K562 (cell line): ENCODE data around the gene RNU5D-1. TPM values are rescaled to one million over a fixed set of nuclear protein-coding genes. Genes with fewer than 3 reads are reported as not detected.
A peak's percentile ranks its signal among the peaks of the same experiment; 100 is the strongest.

ENCODE experiments used
- AFF1 ChIP-seq, 2 experiments: fragments of 450-650 bp; IDR thresholded peaks; 2 replicates each; pipeline ENCODE4 v1.6.1; 2018; ENCODE audit warnings: mild to moderate bottlenecking in 2 of 2, low read depth in 1 of 2; ENCODE audit not compliant: partially characterized antibody in 2 of 2
- ARNT ChIP-seq, 2 experiments: fragments of 450-650 bp; IDR thresholded peaks; 2 replicates each; pipeline ENCODE4 v1.6.1; 2016; ENCODE audit warnings: mild to moderate bottlenecking in 1 of 2
- BMI1 ChIP-seq: fragments of 150-350 bp; IDR thresholded peaks from 2 replicates; pipeline ENCODE4 v1.6.1; 2014; ENCODE audit warnings: low read length
- DMBX1 ChIP-seq: fragments of 250-450 bp; sonication (Bioruptor Pico); IDR thresholded peaks from 2 replicates; pipeline ENCODE4 v1.8.0; 2022; ENCODE audit warnings: inconsistent platforms, mild to moderate bottlenecking, moderate library complexity, borderline replicate concordance
- E2F8 ChIP-seq: fragments of 450-650 bp; IDR thresholded peaks from 2 replicates; pipeline ENCODE4 v1.7.1; 2018; ENCODE audit warnings: mild to moderate bottlenecking, low read depth; ENCODE audit not compliant: partially characterized antibody
- GATA2 ChIP-seq: sonication (generic); formaldehyde crosslinking; IDR thresholded peaks from 2 replicates; pipeline ENCODE4 v1.4.0; 2020; ENCODE audit warnings: mild to moderate bottlenecking, missing genetic modification reagents
- NCOA6 ChIP-seq: fragments of 450-650 bp; IDR thresholded peaks from 2 replicates; pipeline ENCODE4 v1.6.1; 2017; ENCODE audit warnings: mild to moderate bottlenecking
- NFRKB ChIP-seq: fragments of 450-650 bp; IDR thresholded peaks from 2 replicates; pipeline ENCODE4 v1.6.1; 2016; ENCODE audit warnings: low read depth
- NR2C2 ChIP-seq, 2 experiments: fragments of 200-800 bp in 1 of 2; sonication (Bioruptor generic) in 1 of 2; sonication (generic) in 1 of 2; formaldehyde crosslinking in 1 of 2; IDR thresholded peaks; 2 replicates each; pipeline versions ENCODE4 v1.6.1 to v1.8.0; 2016 to 2022; ENCODE audit warnings: mild to moderate bottlenecking in 1 of 2, missing compliant biosample characterization in 1 of 2, missing genetic modification characterization in 1 of 2, missing genetic modification reagents in 1 of 2
- STAT6 ChIP-seq: sonication (generic); formaldehyde crosslinking; IDR thresholded peaks from 2 replicates; pipeline ENCODE4 v1.8.1; 2023; ENCODE audit warnings: mild to moderate bottlenecking, missing genetic modification reagents
- THRAP3 ChIP-seq: fragments of 450-650 bp; IDR thresholded peaks from 2 replicates; pipeline ENCODE4 v1.6.1; 2016; ENCODE audit warnings: mild to moderate bottlenecking, inconsistent platforms, borderline replicate concordance
- ZBTB12 ChIP-seq: fragments of 250-450 bp; sonication (Bioruptor Pico); IDR thresholded peaks from 2 replicates; pipeline ENCODE4 v1.4.0; 2020
- ZEB2 ChIP-seq: fragments of 450-650 bp; IDR thresholded peaks from 2 replicates; pipeline ENCODE4 v1.6.1; 2016
- ZFP1 ChIP-seq: fragments of 450-650 bp; formaldehyde crosslinking; IDR thresholded peaks from 2 replicates; pipeline ENCODE4 v1.4.0; 2020; ENCODE audit warnings: mild to moderate bottlenecking, mixed read lengths
- polyA plus RNA-seq, 8 experiments: library from polyadenylated mRNA; depleted of rRNA in 4 of 8; stranded (reverse) in 5 of 8; unstranded in 3 of 8; fragments of >200 nt; fragmentation: Nextera tagmentation in 2 of 8; fragmentation: Illumina TruSeq in 1 of 8; extraction: Ambion mirVana in 2 of 8; extraction: Trizol in 1 of 8; gene quantifications; 2 replicates each; pipeline versions ENCODE4 v1.2.1 to v1.2.3, GENCODE V29; 2011 to 2014; ENCODE audit warnings: inconsistent platforms in 1 of 8, missing spikeins in 1 of 8
- total RNA-seq, 7 experiments: library from RNA; depleted of rRNA in 6 of 7; stranded (reverse); fragments of >200 nt in 6 of 7; fragmentation: Illumina TruSeq in 2 of 7; extraction: Trizol in 2 of 7; gene quantifications; 2 replicates each; pipeline versions ENCODE4 v1.2.1 to v1.2.3, GENCODE V29; 2011 to 2021; ENCODE audit warnings: low replicate concordance in 1 of 7

Gene RNU5D-1
- total and polyA plus RNA-seq, 9 of the 15 experiments (the other 6 are each of a cell fraction or from before 2014, with no cell fraction given) = under 0.01 TPM; not detected in 8

GRCh38 chr1:44739307-44740178 lies 8.6 kb upstream of the RNU5D-1 start, which contains the start of gene KIF2C (continued):
- peak; percentile 72 for TF ChIP-seq NR2C2 (CRISPR knock-in tag; IDR thresholded peaks at IDR 0.05)
- peak; percentile 55; the same call in 1 of the 2 replicates for TF ChIP-seq NR2C2 (tag; IDR thresholded peaks at IDR 0.05)
- peak; percentile 12 to 68 for TF ChIP-seq AFF1 (IDR thresholded peaks at IDR 0.05; ENCODE audit: low read depth in 1 of 2, partially characterized antibody in 2 of 2)
- TF ChIP-seq NCOA6 = peak; percentile 89
- no peak for TF ChIP-seq ZFP1
- TF ChIP-seq ZBTB12 (CRISPR knock-in tag) = peak; percentile 87
- no peak for TF ChIP-seq GATA2
- peak; percentile 85 for TF ChIP-seq E2F8
- 0 out of 4 replicates have a peak, but pooled peaks have one; percentile 14 to 61 for TF ChIP-seq ARNT (IDR thresholded peaks at IDR 0.05)
- TF ChIP-seq NFRKB = peak; percentile 78; the same call in 1 of the 2 replicates
- TF ChIP-seq ZEB2 = 0 out of 2 replicates have a peak, but pooled peaks have one; percentile 9
- TF ChIP-seq DMBX1 (CRISPR knock-in tag) = no peak
- no peak for TF ChIP-seq THRAP3
- TF ChIP-seq STAT6 (CRISPR knock-in tag) = peak; percentile 98
- TF ChIP-seq BMI1 = no peak
